H9 (cell line): Measurements from ENCODE around the gene C13orf42. TPM values are rescaled to one million over a fixed set of nuclear protein-coding genes. Genes with fewer than 3 reads are reported as not detected.

Experiments
- DNase-seq: peaks from one replicate; pipeline ENCODE4 v3.0.0-alpha.2; 2017
- H2AFZ ChIP-seq: one replicate; pipeline ENCODE4 v1.6.1; 2013; ENCODE audit warnings: mild to moderate bottlenecking, low read length, control low read depth, moderate library complexity
- H2AK5ac ChIP-seq: 2 replicates; pipeline ENCODE4 v1.6.1; 2013; ENCODE audit warnings: low read length, control low read depth, mixed read lengths; ENCODE audit not compliant: insufficient read length
- H2BK120ac ChIP-seq: one replicate; pipeline ENCODE4 v1.6.1; 2013; ENCODE audit warnings: low read depth, mild to moderate bottlenecking, low read length, control low read depth, inconsistent platforms; ENCODE audit not compliant: poor library complexity, severe bottlenecking
- H2BK12ac ChIP-seq: 2 replicates; pipeline ENCODE4 v1.6.1; 2013; ENCODE audit warnings: low read length, control low read depth, mixed read lengths, low read depth; ENCODE audit not compliant: insufficient read length
- H2BK15ac ChIP-seq: 2 replicates; pipeline ENCODE4 v1.6.1; 2013; ENCODE audit warnings: low read depth, low read length, control low read depth
- H2BK20ac ChIP-seq: one replicate; pipeline ENCODE4 v1.6.1; 2013; ENCODE audit warnings: low read depth, mild to moderate bottlenecking, low read length, control low read depth, inconsistent platforms; ENCODE audit not compliant: poor library complexity, severe bottlenecking
- H2BK5ac ChIP-seq: 2 replicates; pipeline ENCODE4 v1.6.1; 2013; ENCODE audit warnings: low read length, control low read depth, mixed read lengths; ENCODE audit not compliant: insufficient read length
- H3K14ac ChIP-seq: 2 replicates; pipeline ENCODE4 v1.6.1; 2013; ENCODE audit warnings: low read length, control low read depth; ENCODE audit not compliant: insufficient read depth
- H3K18ac ChIP-seq: 2 replicates; pipeline ENCODE4 v1.6.1; 2013; ENCODE audit warnings: low read depth, mild to moderate bottlenecking, mixed read lengths, low read length, control low read depth; ENCODE audit not compliant: insufficient read length
- H3K23ac ChIP-seq: 2 replicates; pipeline ENCODE4 v1.6.1; 2013; ENCODE audit warnings: low read length, control low read depth, mixed read lengths, low read depth; ENCODE audit not compliant: insufficient read length
- H3K23me2 ChIP-seq: 2 replicates; pipeline ENCODE4 v1.6.1; 2013; ENCODE audit warnings: low read depth, mild to moderate bottlenecking, mixed read lengths, low read length, control low read depth; ENCODE audit not compliant: insufficient read length, poor library complexity, severe bottlenecking
- H3K27ac ChIP-seq: 2 replicates; pipeline ENCODE4 v1.5.1; 2013; ENCODE audit warnings: low read length, control low read depth, mixed read lengths, low read depth; ENCODE audit not compliant: insufficient read length
- H3K27me3 ChIP-seq: 2 replicates; pipeline ENCODE4 v1.6.1; 2013; ENCODE audit warnings: low read length, control low read depth, inconsistent platforms; ENCODE audit not compliant: insufficient read depth
- H3K4ac ChIP-seq: 2 replicates; pipeline ENCODE4 v1.6.1; 2013; ENCODE audit warnings: low read depth, mild to moderate bottlenecking, control low read depth, inconsistent platforms, low read length, moderate library complexity
- H3K4me1 ChIP-seq: 2 replicates; pipeline ENCODE4 v1.6.1; 2013; ENCODE audit warnings: low read length, control low read depth, inconsistent platforms; ENCODE audit not compliant: insufficient read depth
- H3K4me2 ChIP-seq: 2 replicates; pipeline ENCODE4 v1.6.1; 2013; ENCODE audit warnings: low read length, control low read depth, mixed read lengths; ENCODE audit not compliant: insufficient read length, insufficient read depth
- H3K56ac ChIP-seq: 2 replicates; pipeline ENCODE4 v1.6.1; 2013; ENCODE audit warnings: low read depth, mild to moderate bottlenecking, mixed read lengths, low read length, control low read depth; ENCODE audit not compliant: insufficient read length
- H3K79me1 ChIP-seq: 2 replicates; pipeline ENCODE4 v1.6.1; 2013; ENCODE audit warnings: low read depth, mild to moderate bottlenecking, moderate library complexity, low read length, control low read depth, inconsistent platforms; ENCODE audit not compliant: insufficient read depth, poor library complexity, severe bottlenecking
- H3K79me2 ChIP-seq: 2 replicates; pipeline ENCODE4 v1.6.1; 2013; ENCODE audit warnings: low read length, control low read depth, inconsistent platforms; ENCODE audit not compliant: insufficient read depth
- H3K9ac ChIP-seq: 2 replicates; pipeline ENCODE4 v1.6.1; 2013; ENCODE audit warnings: low read length, control low read depth, mixed read lengths; ENCODE audit not compliant: insufficient read length; ENCODE audit errors: extremely low read depth
- H3K9me3 ChIP-seq: one replicate; pipeline ENCODE4 v1.6.1; 2013; ENCODE audit warnings: low read depth, low read length, inconsistent platforms; ENCODE audit not compliant: control insufficient read depth
- H3T11ph ChIP-seq: one replicate; pipeline ENCODE4 v1.6.1; 2013; ENCODE audit warnings: mild to moderate bottlenecking, low read length, control low read depth, inconsistent platforms
- H4K20me1 ChIP-seq: one replicate; pipeline ENCODE4 v1.6.1; 2013; ENCODE audit not compliant: control insufficient read depth, insufficient read length, insufficient read depth
- H4K5ac ChIP-seq: 2 replicates; pipeline ENCODE4 v1.6.1; 2013; ENCODE audit warnings: low read depth, mild to moderate bottlenecking, mixed read lengths, low read length, control low read depth; ENCODE audit not compliant: insufficient read length
- H4K8ac ChIP-seq: replicated peaks from 2 replicates; pipeline ENCODE4 v1.6.1; 2013; ENCODE audit warnings: low read length, control low read depth, mixed read lengths, low read depth; ENCODE audit not compliant: insufficient read length
- H4K91ac ChIP-seq: 2 replicates; pipeline ENCODE4 v1.6.1; 2013; ENCODE audit warnings: low read depth, mild to moderate bottlenecking, moderate library complexity, mixed read lengths, low read length, control low read depth; ENCODE audit not compliant: insufficient read length
- H3K27ac Mint-ChIP-seq, 3 experiments: 2 replicates in 2 of 3; 3 replicates in 1 of 3; pipeline ENCODE4 v1.8.0; 2020 to 2021; ENCODE audit warnings: mixed read lengths in 3 of 3, mild to moderate bottlenecking in 1 of 3, moderate library complexity in 1 of 3
- H3K27me3 Mint-ChIP-seq: 2 replicates; pipeline ENCODE4 v1.8.0; 2021; ENCODE audit warnings: low read depth, mild to moderate bottlenecking, moderate library complexity, mixed read lengths
- H3K36me3 Mint-ChIP-seq, 3 experiments: 2 replicates in 2 of 3; 3 replicates in 1 of 3; pipeline ENCODE4 v1.8.0; 2020 to 2021; ENCODE audit warnings: low read depth in 3 of 3, mixed read lengths in 3 of 3; ENCODE audit not compliant: insufficient read depth in 1 of 3
- H3K4me1 Mint-ChIP-seq, 2 experiments: 2 replicates each; pipeline ENCODE4 v1.8.0; 2020; ENCODE audit warnings: mixed read lengths in 2 of 2
- H3K4me3 Mint-ChIP-seq, 2 experiments: 2 replicates in 1 of 2; 3 replicates in 1 of 2; pipeline ENCODE4 v1.8.0; 2020 to 2021; ENCODE audit warnings: mild to moderate bottlenecking in 2 of 2, mixed read lengths in 2 of 2, moderate library complexity in 1 of 2
- H3K9me3 Mint-ChIP-seq, 2 experiments: 2 replicates in 1 of 2; 3 replicates in 1 of 2; pipeline ENCODE4 v1.8.0; 2020; ENCODE audit warnings: mild to moderate bottlenecking in 2 of 2, mixed read lengths in 2 of 2, moderate library complexity in 1 of 2
- WGBS: extraction: QIAGEN DNeasy Blood & Tissue Kit; methylation state at CpG from one replicate; pipeline ENCODE4 v1.1.7; 2013; ENCODE audit warnings: missing lambda C conversion rate, low lambda C conversion rate, mixed read lengths; ENCODE audit not compliant: insufficient read length; ENCODE audit errors: extremely low coverage; 5-methylcytosine and 5-hydroxymethylcytosine counted together
- total RNA-seq: library from RNA; stranded (reverse); gene quantifications from 2 replicates; pipeline ENCODE4 v1.2.1, GENCODE V29; 2021
- TF ChIP-seq, protein P1 (sequence below): fragments of 200-600 bp; sonication (generic); conservative IDR thresholded peaks from 3 replicates; pipeline ENCODE4 v1.8.0; 2021; ENCODE audit warnings: antibody characterized with exemption, mild to moderate bottlenecking

The C13orf42 gene
- total RNA-seq, 1 experiment from 2014 or later = 16.5 TPM

DNA sequence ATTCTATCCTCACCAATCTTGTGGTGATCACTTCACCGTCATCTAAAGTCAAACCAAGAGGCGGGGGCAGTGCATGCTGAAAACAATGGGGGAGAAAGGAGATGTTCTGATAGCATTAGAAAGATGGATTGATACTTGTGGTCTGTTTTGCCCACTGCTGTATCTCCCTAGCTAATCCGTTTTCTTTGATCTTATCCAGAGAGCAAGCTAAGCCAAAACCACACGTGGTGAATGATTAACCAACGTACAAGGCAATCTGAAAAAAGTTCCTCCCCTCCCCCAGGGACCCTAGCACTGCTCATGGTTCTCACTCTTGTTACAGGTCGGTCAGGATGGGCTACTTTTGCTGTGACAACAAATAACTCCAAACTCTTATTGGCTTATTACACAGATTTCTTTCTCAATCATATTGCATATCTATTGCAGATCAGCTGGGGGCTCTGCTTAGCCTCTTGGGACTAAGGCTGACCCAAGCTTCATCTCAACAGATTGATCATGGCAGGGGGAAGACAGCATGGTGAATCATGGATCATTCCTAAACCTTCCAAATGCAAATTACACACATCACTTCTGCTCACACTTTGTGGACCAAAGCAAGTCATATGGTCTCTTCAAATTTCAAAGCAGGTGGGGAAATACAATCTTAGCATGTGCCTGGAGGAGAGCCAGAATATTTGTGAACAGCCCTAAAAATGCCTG is 11.9 kb upstream of the C13orf42 start:
- Histone ChIP-seq H3K27me3 (no peaks in the 10 kb centered on the region), H3K14ac (no peak overlapping the region), H3K9me3 (peaks cover 1% of the 10 kb centered on the region), H4K20me1 (no peaks in the 10 kb centered on the region), H3K79me2 (no peaks in the 10 kb centered on the region), H2AK5ac (no peak overlapping the region), H2BK5ac (no peak overlapping the region), H3K4ac (no peak overlapping the region), H2BK120ac (no peak overlapping the region), H3K23me2 (no peaks in the 10 kb centered on the region), H3K4me1 (peaks cover 15% of the 10 kb centered on the region; the same call in 1 of the 2 replicates), H4K91ac (no peak overlapping the region), H3K9ac (no peak overlapping the region), H3T11ph (no peak overlapping the region), H3K27ac (no peak overlapping the region), H4K5ac (no peak overlapping the region), H3K18ac (no peak overlapping the region), H4K8ac (no peak overlapping the region), H3K23ac (no peak overlapping the region), H3K79me1 (no peaks in the 10 kb centered on the region), H2BK12ac (no peak overlapping the region), H2AFZ (no peak overlapping the region), H2BK15ac (no peak overlapping the region), H3K4me2 (no peak overlapping the region), H2BK20ac (no peak overlapping the region), H3K56ac (no peak overlapping the region)
- Mint-ChIP-seq H3K36me3 (peaks cover 3 to 5% (median 5%) of the 10 kb centered on the region in 3 experiments; a peak in 5 of 7 replicates), H3K27me3 (no peaks in the 10 kb centered on the region), H3K9me3 (peaks cover 1 to 2% of the 10 kb centered on the region in 2 experiments; a peak in 3 of 5 replicates), H3K4me3 (no peak overlapping the region), H3K4me1 (peaks cover 37 to 38% of the 10 kb centered on the region in 2 experiments), H3K27ac (no peak overlapping the region; a peak in 1 of 7 replicates)
- no peak for DNase-seq
- TF ChIP-seq, protein P1, sequence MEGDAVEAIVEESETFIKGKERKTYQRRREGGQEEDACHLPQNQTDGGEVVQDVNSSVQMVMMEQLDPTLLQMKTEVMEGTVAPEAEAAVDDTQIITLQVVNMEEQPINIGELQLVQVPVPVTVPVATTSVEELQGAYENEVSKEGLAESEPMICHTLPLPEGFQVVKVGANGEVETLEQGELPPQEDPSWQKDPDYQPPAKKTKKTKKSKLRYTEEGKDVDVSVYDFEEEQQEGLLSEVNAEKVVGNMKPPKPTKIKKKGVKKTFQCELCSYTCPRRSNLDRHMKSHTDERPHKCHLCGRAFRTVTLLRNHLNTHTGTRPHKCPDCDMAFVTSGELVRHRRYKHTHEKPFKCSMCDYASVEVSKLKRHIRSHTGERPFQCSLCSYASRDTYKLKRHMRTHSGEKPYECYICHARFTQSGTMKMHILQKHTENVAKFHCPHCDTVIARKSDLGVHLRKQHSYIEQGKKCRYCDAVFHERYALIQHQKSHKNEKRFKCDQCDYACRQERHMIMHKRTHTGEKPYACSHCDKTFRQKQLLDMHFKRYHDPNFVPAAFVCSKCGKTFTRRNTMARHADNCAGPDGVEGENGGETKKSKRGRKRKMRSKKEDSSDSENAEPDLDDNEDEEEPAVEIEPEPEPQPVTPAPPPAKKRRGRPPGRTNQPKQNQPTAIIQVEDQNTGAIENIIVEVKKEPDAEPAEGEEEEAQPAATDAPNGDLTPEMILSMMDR = no peak
- no CpG with 5 or more reads among the region's 6 CpGs for WGBS
